Liver (tissue), 9 donors: Measurements from ENCODE around the gene LGALS4. TPM values are rescaled to one million over a fixed set of nuclear protein-coding genes. Genes with fewer than 3 reads are reported as not detected.

Source experiments
- DNase-seq: peaks from one replicate; pipeline ENCODE4 v3.0.0-alpha.2; 2017; ENCODE audit warnings: low spot score
- H3K27ac ChIP-seq, 2 donors: one replicate each; pipeline ENCODE4 v1.7.0; 2013; ENCODE audit warnings: inconsistent platforms in 2 of 2, low read length in 2 of 2, control low read depth in 1 of 2, low read depth in 1 of 2, mild to moderate bottlenecking in 1 of 2
- H3K27me3 ChIP-seq, 4 donors: one replicate each; pipeline versions ENCODE4 v1.6.1 to v1.7.0; 2013; ENCODE audit warnings: low read length in 3 of 4, inconsistent platforms in 1 of 4, mild to moderate bottlenecking in 1 of 4, moderate library complexity in 1 of 4; ENCODE audit not compliant: control insufficient read depth in 4 of 4, insufficient read depth in 4 of 4
- H3K36me3 ChIP-seq, 4 donors: one replicate each; pipeline versions ENCODE4 v1.6.1 to v1.7.0; 2013; ENCODE audit warnings: low read length in 3 of 4, mild to moderate bottlenecking in 3 of 4, low read depth in 1 of 4, moderate library complexity in 1 of 4; ENCODE audit not compliant: control insufficient read depth in 4 of 4, insufficient read depth in 3 of 4
- H3K4me1 ChIP-seq, 4 donors: one replicate each; pipeline versions ENCODE4 v1.6.1 to v1.7.0; 2013; ENCODE audit warnings: low read length in 3 of 4, mild to moderate bottlenecking in 3 of 4, moderate library complexity in 1 of 4; ENCODE audit not compliant: control insufficient read depth in 4 of 4, insufficient read depth in 4 of 4
- H3K4me3 ChIP-seq, 3 donors: one replicate each; pipeline versions ENCODE4 v1.6.1 to v1.7.0; 2013; ENCODE audit warnings: low read length in 3 of 3, control low read depth in 1 of 3, low read depth in 1 of 3, mild to moderate bottlenecking in 1 of 3
- H3K9ac ChIP-seq, 2 donors: one replicate each; pipeline ENCODE4 v1.7.0; 2013; ENCODE audit warnings: low read length in 2 of 2, mild to moderate bottlenecking in 2 of 2, moderate library complexity in 2 of 2, control low read depth in 1 of 2, low read depth in 1 of 2
- H3K9me3 ChIP-seq, 4 donors: one replicate each; pipeline versions ENCODE4 v1.6.1 to v1.7.0; 2013; ENCODE audit warnings: low read length in 3 of 4; ENCODE audit not compliant: control insufficient read depth in 4 of 4
- EGR1 ChIP-seq, 2 donors: IDR thresholded peaks; 2 replicates each; pipeline ENCODE4 v1.6.1; 2016 to 2018; ENCODE audit warnings: antibody characterized with exemption in 2 of 2, low read depth in 2 of 2
- FOXA1 ChIP-seq: IDR thresholded peaks from 2 replicates; pipeline ENCODE4 v1.6.1; 2016; ENCODE audit warnings: antibody characterized with exemption
- FOXA2 ChIP-seq: IDR thresholded peaks from 2 replicates; pipeline ENCODE4 v1.6.1; 2016; ENCODE audit warnings: antibody characterized with exemption
- GABPA ChIP-seq, 2 donors: IDR thresholded peaks in 1 of 2; conservative IDR thresholded peaks in 1 of 2; 2 replicates each; pipeline ENCODE4 v1.6.1; 2016; ENCODE audit warnings: antibody characterized with exemption in 2 of 2, mild to moderate bottlenecking in 1 of 2, moderate library complexity in 1 of 2
- HNF4A ChIP-seq, 2 donors: conservative IDR thresholded peaks; 2 replicates each; pipeline ENCODE4 v1.6.1; 2016; ENCODE audit warnings: antibody characterized with exemption in 2 of 2, mild to moderate bottlenecking in 2 of 2
- HNF4G ChIP-seq: IDR thresholded peaks from 2 replicates; pipeline ENCODE4 v1.6.1; 2016; ENCODE audit warnings: antibody characterized with exemption
- JUND ChIP-seq, 2 donors: IDR thresholded peaks; 2 replicates each; pipeline ENCODE4 v1.6.1; 2016; ENCODE audit warnings: antibody characterized with exemption in 2 of 2
- NR2F2 ChIP-seq: IDR thresholded peaks from 2 replicates; pipeline ENCODE4 v1.6.1; 2016; ENCODE audit warnings: antibody characterized with exemption
- RAD21 ChIP-seq, 2 donors: IDR thresholded peaks; 2 replicates each; pipeline ENCODE4 v1.6.1; 2016; ENCODE audit warnings: antibody characterized with exemption in 2 of 2, mild to moderate bottlenecking in 2 of 2
- RXRA ChIP-seq, 2 donors: IDR thresholded peaks; 2 replicates each; pipeline ENCODE4 v1.6.1; 2017 to 2018; ENCODE audit warnings: antibody characterized with exemption in 2 of 2, mild to moderate bottlenecking in 1 of 2
- SP1 ChIP-seq: IDR thresholded peaks from 2 replicates; pipeline ENCODE4 v1.6.1; 2018; ENCODE audit warnings: antibody characterized with exemption, mild to moderate bottlenecking
- TAF1 ChIP-seq: conservative IDR thresholded peaks from 2 replicates; pipeline ENCODE4 v1.6.1; 2016; ENCODE audit warnings: antibody characterized with exemption, mild to moderate bottlenecking
- YY1 ChIP-seq: IDR thresholded peaks from 2 replicates; pipeline ENCODE4 v1.6.1; 2016; ENCODE audit warnings: antibody characterized with exemption, mild to moderate bottlenecking
- WGBS: extraction: QIAGEN DNeasy Blood & Tissue Kit; methylation state at CpG from one replicate; pipeline ENCODE4 v1.1.7; 2013; 5-methylcytosine and 5-hydroxymethylcytosine counted together
- polyA plus RNA-seq, 2 donors: library from polyadenylated mRNA; stranded (reverse) in 1 of 2; unstranded in 1 of 2; fragments of 200-250 nt in 1 of 2; fragments of >200 nt in 1 of 2; fragmentation: Nextera tagmentation in 1 of 2; extraction: Ambion mirVana in 1 of 2; gene quantifications; one replicate each; pipeline versions ENCODE4 v1.2.1 to v1.2.3, GENCODE V29; 2013 to 2015
- total RNA-seq, 2 donors: library from RNA; depleted of rRNA; stranded (reverse); fragments of >200 nt; gene quantifications; one replicate each; pipeline ENCODE4 v1.2.3, GENCODE V29; 2014
- TF ChIP-seq, protein P1 (sequence below): IDR thresholded peaks from 2 replicates; pipeline ENCODE4 v1.6.1; 2016; ENCODE audit warnings: antibody characterized with exemption
- TF ChIP-seq, protein P2 (sequence below): IDR thresholded peaks from 2 replicates; pipeline ENCODE4 v1.6.1; 2016; ENCODE audit warnings: antibody characterized with exemption, mild to moderate bottlenecking
- TF ChIP-seq, protein P3 (sequence below): fragments of 150-350 bp; IDR thresholded peaks from 2 replicates; pipeline ENCODE4 v1.5.1; 2017; ENCODE audit warnings: improper control_type of control experiment, low read depth, low read length; ENCODE audit not compliant: missing input control
- TF ChIP-seq, protein P4 (sequence below): IDR thresholded peaks from 2 replicates; pipeline ENCODE4 v1.6.1; 2016; ENCODE audit warnings: antibody characterized with exemption
- TF ChIP-seq, protein P5 (sequence below): IDR thresholded peaks from 2 replicates; pipeline ENCODE4 v1.6.1; 2016; ENCODE audit warnings: antibody characterized with exemption
- donor health status: healthy.
- donor health status: healthy.
- donor health status: healthy.
- donor health status: healthy.
- donor health status: healthy.

Gene LGALS4
- total and polyA plus RNA-seq, 4 donors = 0.42 to 40.6 (median 12.1) TPM

DNA sequence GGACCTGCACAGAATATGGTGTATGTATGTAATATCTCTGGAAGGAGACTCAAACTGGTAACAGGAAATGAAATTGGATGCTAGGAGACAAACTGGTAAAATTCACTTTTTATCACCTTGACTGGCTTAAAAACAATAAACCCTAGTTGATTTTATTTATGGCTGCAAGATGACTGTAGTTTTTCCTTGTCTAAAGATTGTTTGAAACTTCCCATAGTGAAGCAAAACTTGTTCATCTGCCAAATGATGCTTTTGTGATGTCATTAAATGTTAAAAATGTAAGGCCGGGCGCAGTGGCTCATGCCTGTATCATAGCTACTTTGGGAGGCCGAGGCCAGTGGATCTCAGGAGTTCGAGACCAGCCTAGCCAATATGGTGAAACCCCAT, 21.4 kb upstream of the LGALS4 start:
- H3K36me3 ChIP-seq = peaks cover 17 to 31% (median 28%) of the 10 kb centered on the region in 4 donors

More for the DNA sequence above, 21.4 kb upstream of the LGALS4 start:
- DNase-seq = no peak
- H3K4me3 ChIP-seq = no peak overlapping the region
- H3K9ac ChIP-seq = no peak overlapping the region
- H3K9me3 ChIP-seq = no peaks in the 10 kb centered on the region
- TF ChIP-seq FOXA1 = no peak
- no peak for TF ChIP-seq HNF4G
- no peak for TF ChIP-seq SP1
- TF ChIP-seq JUND (IDR thresholded peaks at IDR 0.05) = no peak
- TF ChIP-seq FOXA2 = no peak
- TF ChIP-seq, protein P1, sequence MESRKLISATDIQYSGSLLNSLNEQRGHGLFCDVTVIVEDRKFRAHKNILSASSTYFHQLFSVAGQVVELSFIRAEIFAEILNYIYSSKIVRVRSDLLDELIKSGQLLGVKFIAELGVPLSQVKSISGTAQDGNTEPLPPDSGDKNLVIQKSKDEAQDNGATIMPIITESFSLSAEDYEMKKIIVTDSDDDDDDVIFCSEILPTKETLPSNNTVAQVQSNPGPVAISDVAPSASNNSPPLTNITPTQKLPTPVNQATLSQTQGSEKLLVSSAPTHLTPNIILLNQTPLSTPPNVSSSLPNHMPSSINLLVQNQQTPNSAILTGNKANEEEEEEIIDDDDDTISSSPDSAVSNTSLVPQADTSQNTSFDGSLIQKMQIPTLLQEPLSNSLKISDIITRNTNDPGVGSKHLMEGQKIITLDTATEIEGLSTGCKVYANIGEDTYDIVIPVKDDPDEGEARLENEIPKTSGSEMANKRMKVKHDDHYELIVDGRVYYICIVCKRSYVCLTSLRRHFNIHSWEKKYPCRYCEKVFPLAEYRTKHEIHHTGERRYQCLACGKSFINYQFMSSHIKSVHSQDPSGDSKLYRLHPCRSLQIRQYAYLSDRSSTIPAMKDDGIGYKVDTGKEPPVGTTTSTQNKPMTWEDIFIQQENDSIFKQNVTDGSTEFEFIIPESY = no peak
- TF ChIP-seq, protein P2, sequence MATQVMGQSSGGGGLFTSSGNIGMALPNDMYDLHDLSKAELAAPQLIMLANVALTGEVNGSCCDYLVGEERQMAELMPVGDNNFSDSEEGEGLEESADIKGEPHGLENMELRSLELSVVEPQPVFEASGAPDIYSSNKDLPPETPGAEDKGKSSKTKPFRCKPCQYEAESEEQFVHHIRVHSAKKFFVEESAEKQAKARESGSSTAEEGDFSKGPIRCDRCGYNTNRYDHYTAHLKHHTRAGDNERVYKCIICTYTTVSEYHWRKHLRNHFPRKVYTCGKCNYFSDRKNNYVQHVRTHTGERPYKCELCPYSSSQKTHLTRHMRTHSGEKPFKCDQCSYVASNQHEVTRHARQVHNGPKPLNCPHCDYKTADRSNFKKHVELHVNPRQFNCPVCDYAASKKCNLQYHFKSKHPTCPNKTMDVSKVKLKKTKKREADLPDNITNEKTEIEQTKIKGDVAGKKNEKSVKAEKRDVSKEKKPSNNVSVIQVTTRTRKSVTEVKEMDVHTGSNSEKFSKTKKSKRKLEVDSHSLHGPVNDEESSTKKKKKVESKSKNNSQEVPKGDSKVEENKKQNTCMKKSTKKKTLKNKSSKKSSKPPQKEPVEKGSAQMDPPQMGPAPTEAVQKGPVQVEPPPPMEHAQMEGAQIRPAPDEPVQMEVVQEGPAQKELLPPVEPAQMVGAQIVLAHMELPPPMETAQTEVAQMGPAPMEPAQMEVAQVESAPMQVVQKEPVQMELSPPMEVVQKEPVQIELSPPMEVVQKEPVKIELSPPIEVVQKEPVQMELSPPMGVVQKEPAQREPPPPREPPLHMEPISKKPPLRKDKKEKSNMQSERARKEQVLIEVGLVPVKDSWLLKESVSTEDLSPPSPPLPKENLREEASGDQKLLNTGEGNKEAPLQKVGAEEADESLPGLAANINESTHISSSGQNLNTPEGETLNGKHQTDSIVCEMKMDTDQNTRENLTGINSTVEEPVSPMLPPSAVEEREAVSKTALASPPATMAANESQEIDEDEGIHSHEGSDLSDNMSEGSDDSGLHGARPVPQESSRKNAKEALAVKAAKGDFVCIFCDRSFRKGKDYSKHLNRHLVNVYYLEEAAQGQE = no peak
- TF ChIP-seq YY1 = no peak
- TF ChIP-seq, protein P3, sequence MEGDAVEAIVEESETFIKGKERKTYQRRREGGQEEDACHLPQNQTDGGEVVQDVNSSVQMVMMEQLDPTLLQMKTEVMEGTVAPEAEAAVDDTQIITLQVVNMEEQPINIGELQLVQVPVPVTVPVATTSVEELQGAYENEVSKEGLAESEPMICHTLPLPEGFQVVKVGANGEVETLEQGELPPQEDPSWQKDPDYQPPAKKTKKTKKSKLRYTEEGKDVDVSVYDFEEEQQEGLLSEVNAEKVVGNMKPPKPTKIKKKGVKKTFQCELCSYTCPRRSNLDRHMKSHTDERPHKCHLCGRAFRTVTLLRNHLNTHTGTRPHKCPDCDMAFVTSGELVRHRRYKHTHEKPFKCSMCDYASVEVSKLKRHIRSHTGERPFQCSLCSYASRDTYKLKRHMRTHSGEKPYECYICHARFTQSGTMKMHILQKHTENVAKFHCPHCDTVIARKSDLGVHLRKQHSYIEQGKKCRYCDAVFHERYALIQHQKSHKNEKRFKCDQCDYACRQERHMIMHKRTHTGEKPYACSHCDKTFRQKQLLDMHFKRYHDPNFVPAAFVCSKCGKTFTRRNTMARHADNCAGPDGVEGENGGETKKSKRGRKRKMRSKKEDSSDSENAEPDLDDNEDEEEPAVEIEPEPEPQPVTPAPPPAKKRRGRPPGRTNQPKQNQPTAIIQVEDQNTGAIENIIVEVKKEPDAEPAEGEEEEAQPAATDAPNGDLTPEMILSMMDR = no peak
- TF ChIP-seq, protein P4, sequence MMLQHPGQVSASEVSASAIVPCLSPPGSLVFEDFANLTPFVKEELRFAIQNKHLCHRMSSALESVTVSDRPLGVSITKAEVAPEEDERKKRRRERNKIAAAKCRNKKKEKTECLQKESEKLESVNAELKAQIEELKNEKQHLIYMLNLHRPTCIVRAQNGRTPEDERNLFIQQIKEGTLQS = no peak
- TF ChIP-seq HNF4A (conservative IDR thresholded peaks at IDR 0.05) = no peak
- no peak for TF ChIP-seq RAD21 (IDR thresholded peaks at IDR 0.05)
- TF ChIP-seq NR2F2 = no peak
- no peak for TF ChIP-seq GABPA (IDR thresholded peaks at IDR 0.05 in 1 of 2, conservative IDR thresholded peaks at IDR 0.05 in 1 of 2)
- no peak for TF ChIP-seq EGR1 (IDR thresholded peaks at IDR 0.05; ENCODE audit: low read depth in 2 of 2)
- TF ChIP-seq RXRA (IDR thresholded peaks at IDR 0.05) = no peak
- no peak for TF ChIP-seq TAF1
- TF ChIP-seq, protein P5, sequence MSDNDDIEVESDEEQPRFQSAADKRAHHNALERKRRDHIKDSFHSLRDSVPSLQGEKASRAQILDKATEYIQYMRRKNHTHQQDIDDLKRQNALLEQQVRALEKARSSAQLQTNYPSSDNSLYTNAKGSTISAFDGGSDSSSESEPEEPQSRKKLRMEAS = no peak
- H3K27ac ChIP-seq = peak overlapping the region in 1 of 2 donors; percentile 7
- peaks cover 16 to 70% (median 52%) of the 10 kb centered on the region in 4 donors for H3K4me1 ChIP-seq
- WGBS = 94% methylated on average over 4 of the region's 4 CpGs
- no peaks in the 10 kb centered on the region for H3K27me3 ChIP-seq
